Measurements from ENCODE around the gene SPINK8. TPM values are rescaled to one million over a fixed set of nuclear protein-coding genes. Genes with fewer than 3 reads are reported as not detected.
A peak's percentile ranks its signal among the peaks of the same experiment; 100 is the strongest.

Gene SPINK8
- total and polyA plus RNA-seq, 2 donors (not counting 1 experiment from before 2014, with no cell fraction given), result not detected

DNA sequence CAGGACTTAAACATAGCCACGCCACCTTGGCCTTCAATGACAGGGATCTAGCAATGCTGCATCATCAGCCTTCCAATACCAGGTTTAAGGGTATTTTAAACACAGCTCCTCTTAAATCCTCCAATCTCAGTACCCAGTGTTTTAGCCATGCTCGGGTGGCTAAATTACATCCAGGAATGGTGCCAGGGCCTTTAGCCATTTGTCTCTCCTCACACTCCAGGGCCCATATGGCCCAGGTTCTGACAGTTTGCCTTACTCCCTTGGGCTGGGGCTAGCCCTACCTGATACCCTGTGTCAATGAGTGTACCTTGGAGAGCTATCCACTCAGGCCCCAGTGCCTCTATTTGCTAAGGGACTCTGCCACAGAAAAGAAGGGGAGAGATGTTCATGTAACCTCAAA, 63.2 kb downstream of the SPINK8 start:
- no peak overlapping the region for H2AFZ ChIP-seq (ENCODE audit: low read length)
- no peaks in the 10 kb centered on the region for H4K20me1 ChIP-seq (ENCODE audit: control insufficient read depth, extremely low read depth, insufficient read depth, low read length)
- no peak overlapping the region for H3K4me2 ChIP-seq (ENCODE audit: extremely low read depth, insufficient read depth, low read length)
- no peak overlapping the region for H3K9ac ChIP-seq (ENCODE audit: insufficient read depth, low read length)
- no peaks in the 10 kb centered on the region for H3K36me3 ChIP-seq (ENCODE audit: control insufficient read depth, insufficient read depth, low read length)
- H3K79me2 ChIP-seq (ENCODE audit: control insufficient read depth, insufficient read depth, low read length), result no peaks in the 10 kb centered on the region
- DNase-seq (ENCODE audit: low read depth in 2 of 2), result no peak
- H3K4me3 ChIP-seq (replicated peaks in 1 of 4; ENCODE audit: control extremely low read depth in 1 of 4, insufficient read depth in 1 of 4, low read depth in 3 of 4, low read length in 4 of 4), result no peak overlapping the region
- no peaks in the 10 kb centered on the region for H3K9me3 ChIP-seq (ENCODE audit: control insufficient read depth, insufficient read depth, low read depth, low read length)
- no peaks in the 10 kb centered on the region for H3K27me3 ChIP-seq (ENCODE audit: control insufficient read depth, insufficient read depth, low read length)
- H3K4me1 ChIP-seq (ENCODE audit: control insufficient read depth, extremely low read depth, insufficient read depth, low read length), result no peaks in the 10 kb centered on the region
- no peak overlapping the region for H3K27ac ChIP-seq (ENCODE audit: insufficient read depth, low read length)
- TF ChIP-seq EZH2 (IDR thresholded peaks at IDR 0.05; ENCODE audit: low read length, missing control alignments), result no peak
- TF ChIP-seq, protein P1, sequence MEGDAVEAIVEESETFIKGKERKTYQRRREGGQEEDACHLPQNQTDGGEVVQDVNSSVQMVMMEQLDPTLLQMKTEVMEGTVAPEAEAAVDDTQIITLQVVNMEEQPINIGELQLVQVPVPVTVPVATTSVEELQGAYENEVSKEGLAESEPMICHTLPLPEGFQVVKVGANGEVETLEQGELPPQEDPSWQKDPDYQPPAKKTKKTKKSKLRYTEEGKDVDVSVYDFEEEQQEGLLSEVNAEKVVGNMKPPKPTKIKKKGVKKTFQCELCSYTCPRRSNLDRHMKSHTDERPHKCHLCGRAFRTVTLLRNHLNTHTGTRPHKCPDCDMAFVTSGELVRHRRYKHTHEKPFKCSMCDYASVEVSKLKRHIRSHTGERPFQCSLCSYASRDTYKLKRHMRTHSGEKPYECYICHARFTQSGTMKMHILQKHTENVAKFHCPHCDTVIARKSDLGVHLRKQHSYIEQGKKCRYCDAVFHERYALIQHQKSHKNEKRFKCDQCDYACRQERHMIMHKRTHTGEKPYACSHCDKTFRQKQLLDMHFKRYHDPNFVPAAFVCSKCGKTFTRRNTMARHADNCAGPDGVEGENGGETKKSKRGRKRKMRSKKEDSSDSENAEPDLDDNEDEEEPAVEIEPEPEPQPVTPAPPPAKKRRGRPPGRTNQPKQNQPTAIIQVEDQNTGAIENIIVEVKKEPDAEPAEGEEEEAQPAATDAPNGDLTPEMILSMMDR (conservative IDR thresholded peaks at IDR 0.05 in 1 of 2, IDR thresholded peaks at IDR 0.05 in 1 of 2; ENCODE audit: low read depth in 1 of 2, low read length in 2 of 2), result no peak

DNA sequence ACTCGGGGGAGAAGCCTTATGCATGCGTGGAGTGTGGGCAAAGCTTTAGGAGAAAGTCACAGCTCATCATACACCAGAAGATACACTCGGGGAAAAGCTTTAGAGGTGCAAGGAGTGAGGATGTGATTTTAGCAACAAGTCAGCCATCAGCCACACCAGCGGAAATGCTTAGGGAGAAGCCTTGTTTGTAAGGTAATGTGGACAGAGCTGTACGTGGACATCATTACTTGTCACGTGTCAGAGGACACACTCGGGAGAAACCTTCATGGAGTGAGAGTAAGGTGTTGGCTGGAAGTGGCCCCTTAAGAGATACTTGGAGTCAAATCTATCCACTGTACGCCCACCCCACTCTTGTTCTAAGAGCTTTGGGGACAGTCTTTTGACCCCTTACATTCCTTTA, 63.9 kb downstream of the SPINK8 start:
- no peaks in the 10 kb centered on the region for H3K36me3 ChIP-seq (ENCODE audit: control insufficient read depth, insufficient read depth, low read length)
- H4K20me1 ChIP-seq (ENCODE audit: control insufficient read depth, extremely low read depth, insufficient read depth, low read length), result no peaks in the 10 kb centered on the region
- no peak overlapping the region for H3K27ac ChIP-seq (ENCODE audit: insufficient read depth, low read length)
- H3K9me3 ChIP-seq (ENCODE audit: control insufficient read depth, insufficient read depth, low read depth, low read length), result no peaks in the 10 kb centered on the region
- H3K9ac ChIP-seq (ENCODE audit: insufficient read depth, low read length), result no peak overlapping the region
- H3K4me1 ChIP-seq (ENCODE audit: control insufficient read depth, extremely low read depth, insufficient read depth, low read length), result no peaks in the 10 kb centered on the region
- no peak for TF ChIP-seq EZH2 (IDR thresholded peaks at IDR 0.05; ENCODE audit: low read length, missing control alignments)
- TF ChIP-seq, protein P1 (conservative IDR thresholded peaks at IDR 0.05 in 1 of 2, IDR thresholded peaks at IDR 0.05 in 1 of 2; ENCODE audit: low read depth in 1 of 2, low read length in 2 of 2), result no peak
- no peak overlapping the region for H3K4me2 ChIP-seq (ENCODE audit: extremely low read depth, insufficient read depth, low read length)
- H3K27me3 ChIP-seq (ENCODE audit: control insufficient read depth, insufficient read depth, low read length), result no peaks in the 10 kb centered on the region
- no peaks in the 10 kb centered on the region for H3K79me2 ChIP-seq (ENCODE audit: control insufficient read depth, insufficient read depth, low read length)
- no peak for DNase-seq (ENCODE audit: low read depth in 2 of 2)
- H3K4me3 ChIP-seq (replicated peaks in 1 of 4; ENCODE audit: control extremely low read depth in 1 of 4, insufficient read depth in 1 of 4, low read depth in 3 of 4, low read length in 4 of 4), result no peak overlapping the region
- H2AFZ ChIP-seq (ENCODE audit: low read length), result no peak overlapping the region

DNA sequence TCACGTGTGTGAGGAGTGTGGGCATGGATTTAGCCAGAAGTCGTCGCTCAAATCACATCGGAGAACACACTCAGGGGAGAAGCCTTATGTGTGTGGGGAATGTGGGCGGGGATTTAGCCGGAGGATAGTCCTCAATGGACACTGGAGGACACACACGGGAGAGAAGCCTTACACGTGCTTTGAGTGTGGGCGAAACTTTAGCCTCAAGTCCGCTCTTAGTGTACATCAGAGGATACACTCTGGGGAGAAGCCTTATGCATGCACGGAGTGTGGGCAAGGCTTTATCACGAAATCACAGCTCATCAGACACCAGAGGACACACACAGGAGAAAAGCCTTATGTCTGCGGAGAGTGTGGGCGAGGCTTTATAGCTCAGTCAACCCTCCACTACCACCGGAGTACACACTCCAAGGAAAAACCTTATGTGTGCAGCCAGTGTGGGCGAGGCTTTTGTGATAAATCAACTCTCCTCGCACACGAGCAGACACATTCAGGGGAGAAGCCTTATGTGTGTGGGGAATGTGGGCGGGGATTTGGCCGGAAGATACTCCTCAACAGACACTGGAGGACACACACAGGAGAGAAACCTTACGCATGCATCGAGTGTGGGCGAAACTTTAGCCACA, 64.4 kb downstream of the SPINK8 start:
- H3K9ac ChIP-seq (ENCODE audit: insufficient read depth, low read length), result no peak overlapping the region

More for the DNA sequence above, 64.4 kb downstream of the SPINK8 start:
- H3K9me3 ChIP-seq (ENCODE audit: control insufficient read depth, insufficient read depth, low read depth, low read length), result no peaks in the 10 kb centered on the region
- H3K27ac ChIP-seq (ENCODE audit: insufficient read depth, low read length), result no peak overlapping the region
- H3K4me3 ChIP-seq (replicated peaks in 1 of 4; ENCODE audit: control extremely low read depth in 1 of 4, insufficient read depth in 1 of 4, low read depth in 3 of 4, low read length in 4 of 4), result no peak overlapping the region
- H3K4me1 ChIP-seq (ENCODE audit: control insufficient read depth, extremely low read depth, insufficient read depth, low read length), result no peaks in the 10 kb centered on the region
- H2AFZ ChIP-seq (ENCODE audit: low read length), result no peak overlapping the region
- no peaks in the 10 kb centered on the region for H3K36me3 ChIP-seq (ENCODE audit: control insufficient read depth, insufficient read depth, low read length)
- DNase-seq (ENCODE audit: low read depth in 2 of 2), result peak in 1 of 2 donors; percentile 42
- H3K79me2 ChIP-seq (ENCODE audit: control insufficient read depth, insufficient read depth, low read length), result no peaks in the 10 kb centered on the region
- H4K20me1 ChIP-seq (ENCODE audit: control insufficient read depth, extremely low read depth, insufficient read depth, low read length), result no peaks in the 10 kb centered on the region
- TF ChIP-seq, protein P1 (conservative IDR thresholded peaks at IDR 0.05 in 1 of 2, IDR thresholded peaks at IDR 0.05 in 1 of 2; ENCODE audit: low read depth in 1 of 2, low read length in 2 of 2), result no peak
- TF ChIP-seq EZH2 (IDR thresholded peaks at IDR 0.05; ENCODE audit: low read length, missing control alignments), result no peak
- H3K27me3 ChIP-seq (ENCODE audit: control insufficient read depth, insufficient read depth, low read length), result no peaks in the 10 kb centered on the region
- H3K4me2 ChIP-seq (ENCODE audit: extremely low read depth, insufficient read depth, low read length), result no peak overlapping the region
